ENCODE data around the gene ANKRD34A. TPM values are rescaled to one million over a fixed set of nuclear protein-coding genes. Genes with fewer than 3 reads are reported as not detected.

ANKRD34A gene
- total RNA-seq, 2 donors from 2014 or later, result 1.5 to 3.4 TPM

Other genes with a start within 250 kb of the ANKRD34A start
- gene CD160, start 245.1 kb downstream of the ANKRD34A start, total RNA-seq, result not detected
- gene RNF115, start 140.5 kb downstream of the ANKRD34A start, total RNA-seq, result 10 to 100 TPM; 42.8 to 44.6 TPM
- 10 to 100 TPM; 16.0 to 19.5 TPM for gene POLR3C, start 140.4 kb downstream of the ANKRD34A start, total RNA-seq
- 10 to 100 TPM in 1 of 2 donors, 1 to 10 TPM in 1; 3.2 to 10.5 TPM for gene NUDT17, start 118.9 kb downstream of the ANKRD34A start, total RNA-seq
- gene PIAS3, start 105.5 kb downstream of the ANKRD34A start, total RNA-seq, result 10 to 100 TPM; 11.4 to 18.0 TPM
- gene ANKRD35, start 78.7 kb downstream of the ANKRD34A start, total RNA-seq, result 1 to 10 TPM; 1.8 to 2.4 TPM
- 10 to 100 TPM in 1 of 2 donors, 1 to 10 TPM in 1; 5.4 to 21.6 TPM for gene ITGA10, start 54.5 kb downstream of the ANKRD34A start, total RNA-seq
- gene PEX11B, start 45.9 kb downstream of the ANKRD34A start, total RNA-seq, result 10 to 100 TPM; 20.1 to 21.2 TPM
- gene RBM8A, start 37.1 kb downstream of the ANKRD34A start, total RNA-seq, result 10 to 100 TPM; 75.2 to 91.1 TPM
- 10 to 100 TPM; 26.6 to 36.6 TPM for gene LIX1L, start 6.6 kb downstream of the ANKRD34A start, total RNA-seq
- gene POLR3GL, start 115 bp upstream of the ANKRD34A start, total RNA-seq, result 10 to 100 TPM; 36.4 to 45.2 TPM
- 1,000 to 10,000 TPM in 1 of 2 donors, 100 to 1,000 TPM in 1; 898 to 1,186 TPM for gene TXNIP, start 32.0 kb upstream of the ANKRD34A start, total RNA-seq
- gene HJV, start 57.2 kb upstream of the ANKRD34A start, total RNA-seq, result 100 to 1,000 TPM in 1 of 2 donors, 10 to 100 TPM in 1; 73.3 to 153 TPM
- gene NBPF10, start 180.2 kb upstream of the ANKRD34A start, total RNA-seq, result under 1 TPM; 0.67 to 0.89 TPM

All from right atrium auricular region (tissue), 2 donors.